EH (cell line): ENCODE data around the gene ATIC.

ENCODE experiments used
- DNase-seq: peaks from one replicate; pipeline ENCODE4 v3.0.0-alpha.2; 2015; ENCODE audit warnings: low read depth

The ATIC gene

DNA sequence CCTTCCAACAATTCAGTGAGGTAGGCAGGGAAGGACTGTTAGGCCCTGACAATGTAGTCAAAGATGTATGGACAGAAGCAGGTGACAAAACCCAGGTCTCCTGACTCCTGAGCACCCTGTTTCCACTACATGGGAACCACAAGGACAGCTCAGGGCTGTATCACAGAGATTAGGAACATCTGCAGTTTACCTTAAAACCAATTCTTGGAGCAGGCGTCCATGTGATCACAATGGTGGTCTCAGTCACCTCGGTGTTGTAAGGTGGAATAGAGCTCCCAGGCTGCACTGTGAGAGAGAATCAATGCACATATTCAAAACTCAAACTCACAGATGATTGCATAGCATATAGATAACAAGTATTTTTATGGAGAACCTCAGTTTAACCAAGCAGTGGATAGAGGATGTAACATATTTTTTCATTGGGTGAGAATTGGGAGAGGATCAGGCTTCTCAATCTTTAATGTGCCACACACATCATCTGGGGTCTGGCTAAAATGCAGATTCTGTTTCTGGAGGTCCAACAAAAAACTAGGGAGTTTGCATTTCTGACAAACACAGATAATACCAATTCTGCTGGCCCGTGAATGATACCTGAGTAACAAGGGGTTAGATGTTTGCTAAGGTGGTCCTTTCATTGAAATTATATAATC lies 87.3 kb downstream of the ATIC start:
- no peak for DNase-seq
